HepG2 (cell line): ENCODE measurements around the gene PEPD. TPM values are rescaled to one million over a fixed set of nuclear protein-coding genes. Genes with fewer than 3 reads are reported as not detected.

Source experiments
- ATAC-seq: fragments of 200-7000 bp; cut with Tn5 transposase; 3 replicates; pipeline ENCODE4 v1.9.1; 2020; ENCODE audit warnings: mild to moderate bottlenecking, moderate library complexity
- BruUV-seq: library from RNA; stranded (reverse); fragments of 400-500 nt; replicated peaks from 2 replicates; lab custom pipeline; 2021; lab: Mats Ljungman, UMichigan
- CTCF ChIA-PET: fragments of 300-600 bp; formaldehyde crosslinking; extraction: SDS; loops from one replicate; lab custom pipeline; 2021; ENCODE audit warnings: low total read pairs, inconsistent platforms, low intra/inter-chr PET ratio; lab: Yijun Ruan, JAX
- POLR2A ChIA-PET: fragments of 350-600 bp; sonication (Branson Sonifier 250); formaldehyde crosslinking; loops from one replicate; lab custom pipeline; 2020; ENCODE audit warnings: antibody characterized with exemption, inconsistent platforms; lab: Yijun Ruan, JAX
- DNase-seq: peaks from one replicate; pipeline ENCODE4 v3.0.0-alpha.2; 2015; ENCODE audit warnings: low spot score
- FAIRE-seq: peaks from 3 replicates; lab custom pipeline; 2011; peaks lifted over from hg19 to GRCh38; lab: Jason Lieb, UNC
- H2AFZ ChIP-seq: one replicate; pipeline ENCODE4 v1.6.1; 2011; ENCODE audit warnings: low read length, inconsistent platforms
- H3K27ac ChIP-seq: fragments of 300-600 bp; 3 replicates; pipeline ENCODE4 v1.8.0; 2011; ENCODE audit warnings: mixed run types, mild to moderate bottlenecking, mixed read lengths, low read length, inconsistent platforms; ENCODE audit not compliant: insufficient read depth; ENCODE audit errors: extremely low read length
- H3K27me3 ChIP-seq, 2 experiments: fragments of 200-600 bp in 1 of 2; 2 replicates in 1 of 2; 3 replicates in 1 of 2; pipeline versions ENCODE4 v1.6.0 to v1.8.0; 2011; ENCODE audit warnings: low read length in 2 of 2, mild to moderate bottlenecking in 2 of 2, moderate library complexity in 2 of 2, inconsistent platforms in 1 of 2; ENCODE audit not compliant: insufficient read depth in 2 of 2, control insufficient read depth in 1 of 2
- H3K36me3 ChIP-seq, 2 experiments: fragments of 200-600 bp in 1 of 2; replicated peaks in 1 of 2; 2 replicates in 1 of 2; 3 replicates in 1 of 2; pipeline versions ENCODE4 v1.5.1 to v1.8.0; 2011; ENCODE audit warnings: low read length in 2 of 2, inconsistent platforms in 1 of 2; ENCODE audit not compliant: insufficient read depth in 2 of 2, control insufficient read depth in 1 of 2
- H3K4me1 ChIP-seq: 2 replicates; pipeline ENCODE4 v1.5.1; 2012; ENCODE audit warnings: low read length, inconsistent platforms; ENCODE audit not compliant: insufficient read depth
- H3K4me2 ChIP-seq: 2 replicates; pipeline ENCODE4 v1.6.0; 2011; ENCODE audit warnings: low read depth, low read length, inconsistent platforms
- H3K4me3 ChIP-seq, 3 experiments: fragments of 200-600 bp in 1 of 3; sonication (generic), shearing (Covaris generic) in 1 of 3; replicated peaks in 1 of 3; 2 replicates each; pipeline ENCODE4 v1.5.1; 2011 to 2016; ENCODE audit warnings: low read length in 3 of 3, inconsistent platforms in 2 of 3, low read depth in 2 of 3, mild to moderate bottlenecking in 2 of 3, control low read depth in 1 of 3, mixed read lengths in 1 of 3; ENCODE audit not compliant: insufficient read depth in 1 of 3
- H3K79me2 ChIP-seq: one replicate; pipeline ENCODE4 v1.6.1; 2011; ENCODE audit warnings: low read length, inconsistent platforms; ENCODE audit not compliant: insufficient read depth
- H3K9ac ChIP-seq: 2 replicates; pipeline ENCODE4 v1.6.0; 2011; ENCODE audit warnings: mild to moderate bottlenecking, low read depth, low read length, inconsistent platforms; ENCODE audit not compliant: insufficient read depth
- H3K9me3 ChIP-seq: 2 replicates; pipeline ENCODE4 v1.5.1; 2012; ENCODE audit warnings: mild to moderate bottlenecking, low read length
- H4K20me1 ChIP-seq: 2 replicates; pipeline ENCODE4 v1.6.0; 2011; ENCODE audit warnings: inconsistent platforms, mild to moderate bottlenecking, low read length, moderate library complexity; ENCODE audit not compliant: insufficient read depth
- ETV6 ChIP-seq: sonication (generic); formaldehyde crosslinking; conservative IDR thresholded peaks from 2 replicates; pipeline ENCODE4 v1.4.0; 2020; ENCODE audit warnings: missing genetic modification reagents
- HDAC6 ChIP-seq: fragments of 200-600 bp; sonication (generic); IDR thresholded peaks from 2 replicates; pipeline ENCODE4 v1.7.0; 2017; ENCODE audit warnings: mild to moderate bottlenecking, antibody characterized with exemption, low read length, low read depth
- HMGXB3 ChIP-seq: sonication (generic); formaldehyde crosslinking; IDR thresholded peaks from 2 replicates; pipeline ENCODE4 v1.4.0; 2020; ENCODE audit warnings: missing genetic modification reagents, borderline replicate concordance
- LRRFIP1 ChIP-seq: sonication (generic); formaldehyde crosslinking; conservative IDR thresholded peaks from 2 replicates; pipeline ENCODE4 v1.4.0; 2020; ENCODE audit warnings: missing genetic modification reagents
- NR0B2 ChIP-seq: sonication (generic); formaldehyde crosslinking; IDR thresholded peaks from 2 replicates; pipeline ENCODE4 v1.4.0; 2020; ENCODE audit warnings: mild to moderate bottlenecking, missing genetic modification reagents
- ZFP36L2 ChIP-seq: sonication (generic); formaldehyde crosslinking; IDR thresholded peaks from 2 replicates; pipeline ENCODE4 v1.4.0; 2020; ENCODE audit warnings: missing genetic modification reagents
- ZKSCAN8 ChIP-seq: IDR thresholded peaks from 2 replicates; pipeline ENCODE4 v1.6.1; 2016; ENCODE audit warnings: borderline replicate concordance, missing genetic modification reagents, missing compliant biosample characterization
- WGBS: methylation state at CpG from one replicate; pipeline ENCODE4 v1.1.6; 2017; ENCODE audit warnings: low lambda C conversion rate; 5-methylcytosine and 5-hydroxymethylcytosine counted together
- in situ Hi-C: cut with HindIII; loops from 2 replicates; pipeline ENCODE4 v1.10.0; 2017; ENCODE audit warnings: low pct_unique_long_range_greater_than_20kb; ENCODE audit not compliant: extremely low pct_ligation_motif_present
- intact Hi-C: fragments of 100-400 bp; cut with micrococcal nuclease; formaldehyde crosslinking; loops from one replicate; pipeline ENCODE4 v1.10.0; 2022; ENCODE audit not compliant: unreplicated experiment
- polyA plus RNA-seq, 8 experiments: library from polyadenylated mRNA; depleted of rRNA in 3 of 8; stranded (reverse) in 7 of 8; unstranded in 1 of 8; fragments of >200 nt; fragmentation: Illumina TruSeq in 4 of 8; extraction: Trizol in 4 of 8; gene quantifications; 2 replicates each; pipeline versions ENCODE4 v1.2.1 to v1.2.3, GENCODE V29; 2011 to 2016; ENCODE audit warnings: low read depth in 4 of 8, missing spikeins in 1 of 8, mixed read lengths in 1 of 8; ENCODE audit not compliant: insufficient read depth in 1 of 8
- total RNA-seq, 5 experiments: library from RNA; depleted of rRNA; stranded (reverse); fragments of >200 nt; fragmentation: Illumina TruSeq; extraction: Trizol; gene quantifications; 2 replicates each; pipeline ENCODE4 v1.2.3, GENCODE V29; 2016; ENCODE audit warnings: low read depth in 1 of 5

The PEPD gene
- total and polyA plus RNA-seq, 2 of the 13 experiments (the other 11 are each of a cell fraction or from before 2014, with no cell fraction given): 60.7 to 75.1 TPM

GRCh38 chr19:33441277-33441699, 80.3 kb downstream of the PEPD start:
- Histone ChIP-seq H3K27ac (no peak overlapping the region), H3K9ac (no peak overlapping the region), H3K4me1 (peaks cover 7% of the 10 kb centered on the region; the same call in 1 of the 2 replicates), H3K36me3 (no peaks in the 10 kb centered on the region), H2AFZ (no peak overlapping the region), H4K20me1 (no peaks in the 10 kb centered on the region), H3K4me2 (no peak overlapping the region), H3K9me3 (no peaks in the 10 kb centered on the region), H3K4me3 (no peak overlapping the region), H3K79me2 (no peaks in the 10 kb centered on the region), H3K27me3 (no peaks in the 10 kb centered on the region)
- ChIA-PET CTCF (no interaction called here), POLR2A (no interaction called here)
- in situ Hi-C loops (no loop called here), intact Hi-C loops (no loop called here)
- no peak for ATAC-seq
- no peak for FAIRE-seq
- BruUV-seq: no TSS peak
- DNase-seq: no peak
- peak; percentile 62; the same call in 1 of the 2 replicates for TF ChIP-seq ZKSCAN8 (CRISPR knock-in tag)
- TF ChIP-seq HMGXB3 (CRISPR knock-in tag): no peak
- whole genome bisulfite sequencing: no CpG with 5 or more reads among the region's 11 CpGs

GRCh38 chr19:33440682-33441081, 80.9 kb downstream of the PEPD start:
- over 99% methylated on average over 7 of the region's 7 CpGs for WGBS
- POLR2A ChIA-PET: no interaction called here
- TF ChIP-seq ZFP36L2 (CRISPR knock-in tag) (no peak), NR0B2 (CRISPR knock-in tag) (no peak), HDAC6 (no peak), LRRFIP1 (no peak), ETV6 (CRISPR knock-in tag) (no peak)
- Histone ChIP-seq H3K4me1 (peaks cover 7% of the 10 kb centered on the region; the same call in 1 of the 2 replicates), H3K9ac (no peak overlapping the region), H3K9me3 (no peaks in the 10 kb centered on the region), H3K4me3 (no peak overlapping the region), H3K27me3 (no peaks in the 10 kb centered on the region), H3K4me2 (no peak overlapping the region), H3K36me3 (no peaks in the 10 kb centered on the region), H3K79me2 (no peaks in the 10 kb centered on the region), H4K20me1 (no peaks in the 10 kb centered on the region), H3K27ac (no peak overlapping the region), H2AFZ (no peak overlapping the region)
- ATAC-seq (no peak), FAIRE-seq (no peak), DNase-seq (no peak)
- CTCF ChIA-PET: no interaction called here
- in situ Hi-C loops: no loop called here
- BruUV-seq: no TSS peak
- intact Hi-C loops: no loop called here
